ENCODE results near the gene NPHP4.

NPHP4 gene

GRCh38 chr1:5971471-5972197, 20.6 kb downstream of the NPHP4 start:
- DNase-seq (ENCODE audit: low read depth, low spot score), result no peak

GRCh38 chr1:5970610-5971273, 21.5 kb downstream of the NPHP4 start:
- no peak for DNase-seq (ENCODE audit: low read depth, low spot score)

DNA sequence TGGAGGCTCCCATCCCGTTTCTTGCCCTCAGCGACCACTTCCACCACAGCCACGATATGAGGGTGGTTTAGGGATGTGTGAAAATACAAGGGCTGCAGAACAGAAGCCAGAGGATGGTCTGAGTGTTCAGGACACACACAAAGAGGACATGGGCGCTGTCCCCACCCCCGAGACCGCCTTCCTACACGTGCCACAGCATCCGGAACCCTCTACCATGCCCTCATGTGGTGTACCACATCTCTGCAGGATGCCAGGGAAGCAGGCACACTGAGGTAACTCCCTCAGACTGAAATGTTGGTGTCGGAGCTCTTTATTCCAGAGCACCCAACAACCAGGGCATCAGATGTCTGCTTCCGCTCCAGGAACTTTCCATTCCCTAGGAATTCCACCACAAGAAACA, 23.1 kb downstream of the NPHP4 start:
- no peak for DNase-seq (ENCODE audit: low read depth, low spot score)

DNA sequence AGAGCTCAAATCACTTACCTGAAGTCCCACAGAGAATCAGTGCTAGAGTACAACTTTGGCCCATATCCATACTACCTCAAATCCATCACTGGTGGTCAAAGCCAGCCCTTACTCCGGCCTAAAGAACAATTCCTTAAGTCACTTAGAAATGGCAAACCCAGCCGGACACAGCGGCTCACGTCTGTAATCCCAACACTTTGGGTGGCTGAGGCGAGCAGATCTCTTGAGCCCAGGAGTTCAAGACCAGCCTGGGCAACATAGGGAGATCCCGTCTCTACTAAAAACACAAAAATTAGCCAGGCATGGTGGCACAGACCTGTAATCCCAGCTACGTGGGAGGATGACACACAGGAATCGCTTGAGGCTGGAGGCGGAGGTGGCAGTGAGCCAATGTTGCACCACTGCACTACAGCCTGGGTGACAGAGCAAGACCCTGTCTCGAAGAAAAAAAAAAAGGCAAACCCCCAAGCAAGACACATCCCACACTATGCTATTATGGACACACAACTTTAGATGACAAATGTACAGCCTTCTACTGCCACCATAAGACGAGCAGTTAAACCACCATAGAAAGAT, 24.0 kb downstream of the NPHP4 start:
- DNase-seq (ENCODE audit: low read depth, low spot score), result no peak

- DNase-seq (ENCODE audit: low read depth, low spot score), result no peak
Observed at GRCh38 chr1:5967351-5968160, 24.7 kb downstream of the NPHP4 start.

- DNase-seq (ENCODE audit: low read depth, low spot score), result no peak
Observed at GRCh38 chr1:5966543-5967205, 25.6 kb downstream of the NPHP4 start.

DNA sequence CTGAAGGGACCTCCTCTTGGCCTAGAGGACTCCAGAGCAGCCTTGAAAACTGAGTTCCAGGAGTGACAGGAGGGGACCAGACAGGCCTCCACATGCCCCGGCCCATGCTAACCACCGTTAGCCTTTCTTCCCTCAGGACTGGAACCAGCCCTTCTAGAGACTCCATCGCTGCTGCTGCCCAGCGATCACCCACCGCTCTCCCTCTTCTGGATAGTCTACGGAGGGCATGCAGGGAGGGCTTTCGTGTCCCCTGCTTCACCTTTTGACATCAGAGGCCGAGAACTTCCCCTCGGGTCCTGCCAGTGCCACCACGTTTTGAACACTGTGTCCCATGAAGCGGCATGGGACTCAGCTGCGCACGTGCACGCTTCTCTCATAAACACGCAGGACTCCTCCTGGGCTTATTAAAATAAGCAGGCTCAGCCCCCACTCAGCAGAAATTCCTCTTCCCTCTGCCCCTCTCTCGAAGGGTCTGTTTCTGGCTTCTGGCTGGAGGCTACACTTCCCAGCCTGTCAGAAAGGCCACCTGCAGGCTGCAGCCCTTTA, 26.6 kb downstream of the NPHP4 start:
- no peak for DNase-seq (ENCODE audit: low read depth, low spot score)

DNA sequence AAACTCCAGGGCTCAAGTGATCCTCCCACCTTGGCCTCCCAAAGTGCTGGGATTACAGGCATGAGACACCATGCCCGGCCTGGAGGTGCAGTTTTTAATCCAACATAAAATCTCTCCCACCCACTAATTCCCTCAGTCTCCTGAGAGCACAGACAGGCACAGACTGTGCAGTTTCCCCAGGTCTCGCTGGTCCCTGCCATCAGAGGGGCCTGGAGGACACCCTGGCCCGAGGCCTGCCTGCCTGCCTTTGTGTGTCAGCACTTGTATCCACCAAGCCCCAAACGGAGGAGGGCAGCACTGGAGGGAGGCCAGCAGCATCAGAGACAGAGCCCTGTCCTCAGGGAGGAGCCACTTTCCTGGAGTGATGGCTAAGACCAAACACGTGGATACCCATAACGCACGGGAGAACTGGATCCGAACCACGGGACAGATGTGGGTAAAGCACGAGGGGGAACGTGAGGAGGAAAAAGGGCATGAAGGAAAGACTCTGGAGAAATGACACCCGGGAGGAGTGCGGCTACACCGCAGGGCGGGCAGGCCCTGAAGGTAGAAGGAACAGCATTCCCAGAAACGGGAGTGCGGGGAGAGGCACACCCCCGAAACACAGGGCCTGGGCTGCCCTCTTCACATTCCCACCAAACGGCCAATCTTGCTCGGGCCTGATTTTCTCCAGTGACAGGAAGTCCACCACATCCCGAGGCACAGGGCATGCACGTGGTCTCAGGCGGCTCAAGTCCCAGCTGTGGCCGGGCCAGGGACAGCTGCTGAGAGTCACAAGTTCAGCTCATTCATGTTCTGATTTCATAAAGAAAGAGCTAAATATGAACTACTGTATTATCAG, 29.7 kb downstream of the NPHP4 start:
- no peak for DNase-seq (ENCODE audit: low read depth, low spot score)

DNA sequence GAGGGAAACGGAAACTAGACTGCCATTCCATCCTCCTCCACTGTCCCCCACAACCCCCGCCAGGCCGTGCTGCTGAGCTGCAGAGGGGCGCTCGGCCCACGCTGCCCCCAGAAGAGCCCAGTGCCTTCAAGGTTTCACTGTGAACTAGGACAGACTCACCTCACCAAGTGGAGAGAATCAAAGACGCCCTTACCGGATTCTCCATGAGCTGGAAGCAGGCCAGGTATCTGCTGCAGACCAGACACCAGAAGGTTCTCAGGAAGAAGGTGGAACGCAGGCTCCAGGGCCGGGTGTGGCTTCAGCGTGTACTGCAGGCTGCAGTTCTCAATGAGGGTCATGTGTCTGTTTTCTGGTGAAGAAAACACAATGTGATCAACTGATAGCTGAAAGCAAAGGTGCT, 30.6 kb downstream of the NPHP4 start:
- DNase-seq (ENCODE audit: low read depth, low spot score), result no peak

DNA sequence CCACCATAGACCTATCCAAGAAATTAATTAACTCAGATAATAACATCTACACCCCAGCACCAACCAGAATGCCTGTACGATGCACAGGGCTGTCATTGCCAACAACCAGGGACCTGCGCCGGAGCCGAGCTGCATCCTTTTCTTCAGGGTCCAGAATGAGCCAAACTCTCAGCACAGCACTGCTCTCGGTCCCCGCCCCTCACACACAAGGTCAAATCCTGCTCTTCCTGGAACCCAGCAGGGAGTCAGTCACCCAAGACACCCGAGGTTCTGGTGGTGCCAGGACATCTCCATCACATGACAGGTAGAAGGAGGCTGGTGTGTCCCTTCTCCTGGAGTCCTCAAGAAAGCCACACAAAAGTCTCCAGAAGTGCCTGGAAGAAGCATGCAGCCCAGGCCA, 31.9 kb downstream of the NPHP4 start:
- no peak for DNase-seq (ENCODE audit: low read depth, low spot score)

DNA sequence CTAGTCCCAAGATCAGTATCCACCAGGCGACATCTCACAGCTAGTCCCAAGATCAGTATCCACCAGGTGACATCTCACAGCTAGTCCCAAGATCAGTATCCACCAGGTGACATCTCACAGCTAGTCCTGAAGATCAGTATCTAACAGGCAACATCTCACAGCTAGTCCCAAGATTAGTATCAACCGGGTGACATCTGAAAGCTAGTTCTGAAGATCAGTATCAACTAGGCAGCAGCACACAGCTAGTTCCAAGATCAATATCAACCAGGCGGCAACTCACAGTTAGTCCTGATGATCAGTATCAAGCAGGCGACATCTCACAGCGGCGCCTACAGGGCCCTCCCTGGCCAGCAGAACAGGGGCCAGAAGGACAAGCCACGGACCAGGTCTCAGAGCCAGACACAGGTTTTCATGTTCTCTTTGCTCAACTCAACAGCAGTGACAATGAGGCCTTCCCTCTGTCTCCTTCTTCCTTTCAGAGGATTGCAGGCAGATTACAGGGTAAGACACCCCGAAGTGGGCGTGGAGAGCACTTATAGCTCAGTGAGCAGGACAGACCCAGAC, 32.5 kb downstream of the NPHP4 start:
- no peak for DNase-seq (ENCODE audit: low read depth, low spot score)

GRCh38 chr1:5959087-5959486, 33.1 kb downstream of the NPHP4 start:
- DNase-seq (ENCODE audit: low read depth, low spot score), result no peak

GRCh38 chr1:5956022-5956830, 36.0 kb downstream of the NPHP4 start:
- no peak for DNase-seq (ENCODE audit: low read depth, low spot score)

GRCh38 chr1:5955479-5955977, 36.7 kb downstream of the NPHP4 start:
- no peak for DNase-seq (ENCODE audit: low read depth, low spot score)

GRCh38 chr1:5954964-5955363, 37.3 kb downstream of the NPHP4 start:
- no peak for DNase-seq (ENCODE audit: low read depth, low spot score)

- no peak for DNase-seq (ENCODE audit: low read depth, low spot score)
Observed at GRCh38 chr1:5953386-5953785, 38.8 kb downstream of the NPHP4 start.

- no peak for DNase-seq (ENCODE audit: low read depth, low spot score)
Observed at GRCh38 chr1:5951846-5952410, 40.3 kb downstream of the NPHP4 start.

DNA sequence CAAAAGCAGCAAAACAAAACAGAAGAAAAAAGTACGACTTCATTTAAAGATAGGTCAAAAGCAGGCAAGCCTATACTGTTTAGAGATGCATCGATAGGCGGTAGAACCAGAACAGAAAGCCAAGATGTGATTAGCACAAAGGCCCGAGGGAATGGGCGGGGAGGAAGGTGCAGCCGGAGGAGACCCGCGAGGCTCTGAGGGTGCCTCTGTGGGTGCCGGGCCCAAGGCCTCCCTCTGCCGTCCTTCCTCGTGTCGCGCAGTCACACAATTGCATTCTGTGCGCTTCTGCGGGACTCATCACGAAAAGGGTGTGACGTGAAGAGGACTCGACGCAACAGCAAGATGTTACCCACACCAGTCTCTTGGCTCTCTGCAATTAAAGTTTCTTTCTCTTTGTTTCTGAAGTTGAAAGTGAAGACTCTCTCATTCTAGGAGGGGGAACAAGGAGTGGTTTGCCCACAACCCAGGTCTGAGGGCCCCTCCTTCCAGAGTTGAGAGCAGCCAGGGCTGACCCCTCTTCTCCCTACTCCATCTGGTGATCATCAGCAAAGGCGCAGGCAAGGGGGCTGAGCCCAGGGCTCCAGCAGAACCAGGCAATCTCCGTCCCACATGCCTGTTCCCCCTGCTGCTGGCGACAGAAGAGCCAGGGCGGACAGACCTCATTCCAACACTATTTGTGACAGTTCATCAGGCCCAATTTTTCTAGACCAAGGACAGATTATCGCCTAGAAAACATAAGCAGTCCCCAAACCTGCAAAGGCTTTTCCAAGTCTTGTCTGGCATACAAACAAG, 41.0 kb downstream of the NPHP4 start:
- no peak for DNase-seq (ENCODE audit: low read depth, low spot score)
